CD4-positive, alpha-beta T cell treated with Interleukin-6 at 100 ng/mL for 8 hours (primary cell): Measurements from ENCODE around the gene APBA2.
"Not testable (repeated sequence)": the region's sequence is repeated elsewhere in the genome, so short reads cannot be mapped to it uniquely, and the experiment has no call there.

ENCODE experiments used
- DNase-seq: peaks from one replicate; pipeline ENCODE4 v3.0.0-alpha.2; 2020; ENCODE audit warnings: mixed read lengths, low spot score

Gene APBA2

DNA sequence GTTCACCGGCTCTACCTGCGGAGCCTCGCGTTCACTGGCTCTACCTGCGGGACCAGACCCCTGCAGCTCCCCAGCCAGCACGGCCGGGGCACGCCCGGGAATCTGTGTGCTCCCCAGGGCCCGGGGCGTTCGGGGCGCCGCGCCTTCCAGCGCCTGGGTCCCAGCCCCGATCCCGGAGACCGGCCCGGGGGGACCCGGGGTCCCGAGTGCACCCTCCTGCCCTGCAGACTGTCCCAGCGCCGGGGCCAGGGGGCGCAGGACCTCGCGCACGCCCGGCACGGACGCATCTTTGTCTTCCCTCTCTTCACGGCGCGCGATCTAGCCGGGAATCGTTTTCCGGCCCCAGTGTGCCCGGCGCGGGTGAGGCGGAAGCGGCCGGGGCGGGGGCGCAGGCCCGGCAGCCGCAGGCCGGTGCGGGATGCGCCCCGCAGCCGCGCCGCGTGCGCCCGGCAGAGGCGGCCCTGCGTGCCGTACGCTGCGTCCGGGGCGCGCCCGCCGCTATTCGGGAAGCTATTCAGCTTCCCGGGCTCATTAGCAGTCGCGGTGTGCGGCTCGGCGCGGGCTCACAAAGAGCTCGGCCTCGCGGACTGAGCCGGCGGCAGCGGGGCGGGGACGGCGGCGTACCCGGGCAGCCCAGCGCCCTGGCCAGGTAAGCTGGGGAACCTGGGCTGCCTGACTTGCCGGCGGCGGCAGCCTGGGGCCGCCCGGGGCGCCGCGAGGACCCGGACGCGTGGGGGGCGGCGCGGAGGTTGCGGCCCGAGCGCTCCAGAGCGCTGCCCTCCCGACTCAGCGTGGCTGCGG lies at the start of gene APBA2:
TSS of gene APBA2 (plus strand) at position 345 of the 801 bp plus-strand sequence. CDS start 167,911 bp downstream, outside the sequence.
- peak; percentile 37 for DNase-seq

DNA sequence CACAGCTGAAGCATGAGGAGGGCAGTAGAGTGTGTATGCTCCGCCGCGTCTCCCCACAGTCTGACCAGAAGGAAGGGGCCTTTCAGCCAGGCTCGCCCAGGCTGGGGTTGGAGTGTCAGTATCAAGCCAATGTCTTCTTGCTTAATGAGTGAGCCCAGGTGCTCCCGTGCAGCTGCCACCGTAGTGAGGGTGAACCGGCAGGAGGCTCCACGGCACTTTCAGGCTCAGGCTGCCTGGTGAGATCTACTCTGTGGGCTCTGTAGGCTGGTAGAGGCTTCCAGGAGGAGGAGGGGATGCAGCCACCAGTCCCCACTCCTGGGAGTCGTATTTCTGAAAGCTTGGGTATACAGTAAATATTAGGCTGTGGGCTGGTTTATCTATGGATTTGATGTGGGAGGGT lies 45.5 kb upstream of the APBA2 start:
- DNase-seq, result not testable (repeated sequence)

- not testable (repeated sequence) for DNase-seq
Measured at GRCh38 chr15:28842210-28842609, 43.6 kb upstream of the APBA2 start.

DNA sequence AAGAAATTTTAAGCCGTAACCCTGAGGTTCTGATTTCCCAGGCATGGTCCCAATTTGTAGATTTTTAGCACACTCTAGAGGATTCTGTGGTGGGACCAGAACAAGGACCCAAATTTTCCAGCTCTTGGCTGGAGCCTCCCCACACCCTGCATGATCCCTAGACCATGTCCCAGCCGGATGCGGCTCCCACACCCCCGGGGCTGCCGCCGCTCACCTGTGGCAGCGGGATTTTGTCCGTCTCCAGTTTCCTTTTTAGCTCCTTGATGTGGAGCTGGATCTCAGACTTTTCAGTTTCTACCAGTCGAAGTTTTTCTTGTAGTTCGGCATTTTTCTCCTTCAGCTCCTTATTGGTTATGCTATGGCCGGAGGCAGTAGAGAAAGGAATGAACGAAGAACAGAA lies 42.3 kb upstream of the APBA2 start:
- DNase-seq, result not testable (repeated sequence)

- DNase-seq, result not testable (repeated sequence)
Measured at GRCh38 chr15:28844147-28844546, 41.6 kb upstream of the APBA2 start.

GRCh38 chr15:28847247-28847646 lies 38.5 kb upstream of the APBA2 start:
- DNase-seq, result not testable (repeated sequence)

GRCh38 chr15:28847959-28848358 lies 37.8 kb upstream of the APBA2 start:
- not testable (repeated sequence) for DNase-seq

DNA sequence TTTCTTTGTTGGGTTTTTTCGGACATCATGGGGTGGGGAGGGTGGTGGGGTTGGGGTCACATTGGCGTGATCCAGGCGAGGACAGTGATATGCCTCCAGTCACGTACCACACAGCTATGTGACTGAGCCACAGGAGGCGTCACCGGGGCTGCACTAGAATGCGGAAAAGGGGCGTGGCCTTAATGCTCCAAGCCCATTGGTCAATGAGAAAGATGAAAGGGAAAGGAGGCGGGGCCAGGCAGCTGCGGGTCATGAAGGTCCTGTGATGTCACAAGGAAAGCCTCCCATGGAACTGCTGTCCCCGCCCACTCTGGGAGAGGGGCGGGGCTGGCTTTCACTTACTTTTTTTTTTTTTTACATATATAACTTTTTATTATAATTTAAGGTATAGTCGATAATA lies 37.3 kb upstream of the APBA2 start, which contains the start of gene GOLGA6L7:
TSS of gene GOLGA6L7 (minus strand) at position 124 of the 400 bp plus-strand sequence. CDS start at position 29, 95 bp downstream.
- not testable (repeated sequence) for DNase-seq

GRCh38 chr15:28849271-28849670 lies 36.5 kb upstream of the APBA2 start:
- not testable (repeated sequence) for DNase-seq

- not testable (repeated sequence) for DNase-seq
Measured at GRCh38 chr15:28849766-28850165, 36.0 kb upstream of the APBA2 start.

DNA sequence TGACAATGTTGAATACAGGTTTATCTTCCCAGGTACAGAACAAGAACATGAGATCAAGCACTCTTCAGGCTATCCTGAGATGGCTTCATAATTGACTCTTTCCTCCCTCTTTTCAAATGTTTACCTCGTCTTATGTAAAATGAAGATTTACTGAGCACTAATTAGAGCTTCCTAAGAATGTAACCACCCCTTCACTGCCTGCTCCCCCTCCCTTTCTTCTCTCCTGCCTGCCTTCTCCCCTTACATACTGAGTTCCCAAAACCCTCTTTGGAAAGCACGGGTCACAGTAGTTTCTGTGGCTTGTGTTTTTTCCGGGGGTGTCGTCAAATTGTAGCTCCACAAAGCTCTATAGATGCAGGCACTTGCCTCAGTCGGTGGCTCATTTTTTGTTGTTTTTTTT lies 32.1 kb upstream of the APBA2 start:
- DNase-seq, result not testable (repeated sequence)

- not testable (repeated sequence) for DNase-seq
Measured at GRCh38 chr15:28854578-28854977, 31.2 kb upstream of the APBA2 start.

GRCh38 chr15:28861031-28861534 lies 24.7 kb upstream of the APBA2 start:
- no peak for DNase-seq

GRCh38 chr15:28861589-28862293 lies 24.0 kb upstream of the APBA2 start:
- not testable (repeated sequence) for DNase-seq

DNA sequence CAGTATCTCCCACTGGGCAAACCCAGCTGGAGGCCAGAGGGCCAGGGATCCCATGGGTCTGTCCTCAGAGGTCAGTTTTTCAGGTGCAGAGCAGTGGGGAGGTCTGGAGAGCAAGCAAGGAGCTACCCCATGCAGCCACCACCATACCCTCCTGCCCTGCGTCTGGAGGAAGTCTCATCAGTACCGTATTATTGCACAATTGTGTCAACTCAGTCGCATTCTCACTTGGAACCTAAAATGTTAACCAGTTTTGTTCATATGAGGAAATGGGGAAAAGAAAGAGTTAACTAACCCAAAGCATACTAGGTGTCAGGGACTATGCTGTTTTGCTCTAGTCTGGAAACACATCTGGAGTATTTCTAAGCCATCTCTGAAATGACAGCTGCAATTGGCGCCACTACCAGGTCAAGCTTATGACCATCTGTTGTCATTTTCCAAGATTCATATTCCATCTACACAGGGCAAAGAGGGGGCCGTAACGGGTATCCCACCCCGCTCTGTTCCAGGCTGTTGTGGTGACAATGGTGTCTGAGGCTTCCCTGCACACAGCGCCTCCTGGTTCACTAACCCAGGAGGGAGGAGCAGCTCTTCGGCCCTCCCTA lies 16.9 kb upstream of the APBA2 start:
- DNase-seq, result no peak

DNA sequence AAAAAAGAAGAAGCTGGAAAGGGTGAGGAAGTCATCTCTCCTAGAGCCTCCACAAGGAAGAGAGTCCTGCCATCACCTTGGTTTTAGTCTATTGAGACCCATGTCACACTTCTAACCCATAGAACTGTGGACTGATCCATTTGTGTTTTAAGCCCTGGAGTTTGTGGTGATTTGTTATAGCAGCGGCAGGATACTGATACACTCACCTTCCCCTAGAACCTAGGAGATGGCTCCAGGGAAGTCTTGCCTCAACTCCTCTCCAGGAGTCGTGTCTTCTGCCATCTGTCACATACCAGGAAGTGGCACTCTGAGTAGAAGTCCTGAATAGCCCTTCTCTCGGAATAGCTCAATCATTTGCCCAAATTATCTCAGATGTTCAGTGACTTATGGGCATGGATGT lies 14.6 kb upstream of the APBA2 start:
- DNase-seq, result no peak

DNA sequence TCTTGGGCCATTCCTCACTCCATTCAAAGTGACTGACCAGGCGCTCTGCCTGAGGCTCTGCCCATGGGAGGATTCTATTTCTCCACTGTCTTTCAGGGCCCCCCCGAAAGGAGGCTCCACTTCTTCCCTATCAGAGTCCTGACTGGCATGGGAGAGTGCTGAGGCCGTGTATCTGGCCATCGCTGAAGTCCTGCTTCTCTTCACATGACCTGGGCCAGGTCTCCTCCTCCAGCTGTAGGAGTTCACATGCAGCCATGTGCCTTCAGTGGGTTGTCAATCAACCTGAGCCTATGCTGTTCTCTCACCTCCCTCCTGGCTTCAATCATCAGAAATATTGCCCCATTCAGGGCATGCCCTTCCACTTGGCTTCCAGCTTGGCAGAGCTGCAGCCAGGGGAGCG lies 12.8 kb upstream of the APBA2 start:
- DNase-seq, result no peak

- peak; percentile 37 for DNase-seq
Measured at GRCh38 chr15:28873585-28874190, 12.1 kb upstream of the APBA2 start.

GRCh38 chr15:28875461-28876000 lies 10.2 kb upstream of the APBA2 start:
- no peak for DNase-seq

DNA sequence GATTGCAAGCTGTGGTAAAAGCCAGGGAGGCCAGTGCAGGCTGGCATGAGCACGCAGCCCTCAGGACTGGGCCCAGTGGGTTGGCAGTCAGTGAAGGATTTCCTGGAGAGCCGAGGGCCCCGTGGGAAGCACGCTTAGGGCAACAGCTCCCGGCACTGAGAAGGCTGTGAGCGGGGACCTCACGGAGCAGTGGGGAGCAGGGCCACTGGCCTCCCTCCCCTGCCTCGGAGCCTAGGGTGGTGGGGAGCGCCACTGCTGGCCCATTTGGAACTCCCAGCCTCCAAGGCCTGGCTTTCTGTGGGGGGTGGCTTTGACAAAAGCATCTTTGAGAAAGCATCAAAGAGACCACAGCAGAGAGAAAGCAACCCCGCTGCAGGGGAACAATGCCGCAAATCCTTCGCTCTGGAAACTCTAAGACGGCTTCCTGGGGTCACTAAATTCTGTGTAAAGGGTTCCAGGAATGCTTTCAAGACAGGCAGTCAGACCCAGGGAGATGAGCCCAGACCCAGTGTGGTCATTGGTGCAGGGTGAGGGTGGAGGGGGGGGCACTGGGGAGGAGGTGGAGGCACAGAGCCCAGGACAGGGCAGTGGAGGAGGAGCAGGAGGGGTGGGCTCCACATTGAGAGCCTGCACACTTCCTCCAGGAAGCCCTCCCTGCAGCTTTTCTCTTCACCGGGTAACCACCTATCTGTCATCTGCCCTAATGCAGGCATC lies 9.5 kb upstream of the APBA2 start:
- DNase-seq, result no peak

DNA sequence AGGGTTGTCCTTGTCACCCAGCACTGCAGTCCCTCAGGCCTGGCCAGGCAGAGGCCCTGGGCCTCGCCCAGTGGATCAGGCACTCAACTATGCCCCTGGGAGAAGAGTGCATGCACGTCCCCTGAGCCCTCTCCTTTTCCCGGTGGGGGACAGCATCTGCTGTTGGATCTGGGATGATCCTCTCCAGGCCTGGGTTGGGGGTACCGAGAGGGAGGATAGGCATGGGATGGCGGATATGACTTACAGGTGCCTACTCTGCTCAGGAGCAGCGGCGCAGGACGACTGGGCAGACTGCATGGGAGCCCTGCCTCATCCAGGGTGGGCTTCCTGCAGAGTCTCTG lies 9.0 kb upstream of the APBA2 start:
- no peak for DNase-seq
